Right atrium auricular region (tissue), 2 donors: ENCODE results near the gene USP50. TPM values are rescaled to one million over a fixed set of nuclear protein-coding genes. Genes with fewer than 3 reads are reported as not detected.
"Not testable (repeated sequence)": the region's sequence is repeated elsewhere in the genome, so short reads cannot be mapped to it uniquely, and the experiment has no call there.

Source experiments
- DNase-seq: peaks from one replicate; pipeline ENCODE4 v3.0.0-alpha.2; 2019; ENCODE audit warnings: low spot score
- H3K27ac ChIP-seq, 2 donors: fragments of 200-600 bp; sonication (generic); 1 replicate in 1 of 2; 2 replicates in 1 of 2; pipeline ENCODE4 v1.5.1; 2016 to 2019
- H3K27me3 ChIP-seq, 2 donors: fragments of 200-600 bp; sonication (generic); one replicate each; pipeline versions ENCODE4 v1.5.1 to v1.6.0; 2017 to 2019
- H3K36me3 ChIP-seq: fragments of 200-600 bp; sonication (generic); one replicate; pipeline ENCODE4 v1.5.1; 2016
- H3K4me1 ChIP-seq, 2 donors: fragments of 200-600 bp; sonication (generic); one replicate each; pipeline versions ENCODE4 v1.5.1 to v1.6.0; 2017 to 2019
- H3K4me3 ChIP-seq, 2 donors: fragments of 200-600 bp; sonication (generic); 1 replicate in 1 of 2; 2 replicates in 1 of 2; pipeline ENCODE4 v1.5.1; 2017 to 2019; ENCODE audit warnings: mild to moderate bottlenecking in 1 of 2, moderate library complexity in 1 of 2
- H3K9me3 ChIP-seq, 2 donors: fragments of 200-600 bp; sonication (generic); one replicate each; pipeline ENCODE4 v1.5.1; 2019
- total RNA-seq, 2 donors: library from RNA; depleted of rRNA; stranded (reverse); fragments of >200 nt; gene quantifications; one replicate each; pipeline ENCODE4 v1.1.0, GENCODE V29; 2016
- TF ChIP-seq, protein P1 (sequence below), 2 donors: fragments of 200-600 bp; sonication (generic); IDR thresholded peaks; one replicate each; pipeline ENCODE4 v1.5.1; 2019; ENCODE audit warnings: antibody characterized with exemption in 2 of 2

The USP50 gene
- total RNA-seq, 2 donors from 2014 or later: not detected

DNA sequence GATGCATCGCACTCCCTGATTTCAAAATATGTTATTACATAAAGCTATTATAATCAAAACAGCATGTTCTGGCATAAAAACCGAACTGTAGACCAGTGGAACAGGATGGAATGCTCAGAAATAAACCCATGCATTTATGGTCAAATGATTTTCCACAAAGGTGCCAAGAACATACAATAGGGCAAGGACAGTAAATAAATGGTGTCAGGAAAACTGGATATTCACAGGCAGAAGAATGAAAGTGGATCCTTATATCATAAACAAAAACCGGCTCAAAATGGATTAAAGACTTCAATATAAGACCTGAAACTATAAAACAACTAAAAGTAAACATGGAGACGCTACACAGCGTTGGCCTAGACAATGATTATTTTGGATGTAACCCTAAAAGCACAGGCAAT is 22.6 kb downstream of the USP50 start:
- Histone ChIP-seq H3K9me3 (no peaks in the 10 kb centered on the region), H3K4me1 (no peaks in the 10 kb centered on the region), H3K27ac (no peak overlapping the region), H3K36me3 (no peaks in the 10 kb centered on the region), H3K27me3 (no peaks in the 10 kb centered on the region), H3K4me3 (no peak overlapping the region)
- DNase-seq: no peak
- TF ChIP-seq, protein P1, sequence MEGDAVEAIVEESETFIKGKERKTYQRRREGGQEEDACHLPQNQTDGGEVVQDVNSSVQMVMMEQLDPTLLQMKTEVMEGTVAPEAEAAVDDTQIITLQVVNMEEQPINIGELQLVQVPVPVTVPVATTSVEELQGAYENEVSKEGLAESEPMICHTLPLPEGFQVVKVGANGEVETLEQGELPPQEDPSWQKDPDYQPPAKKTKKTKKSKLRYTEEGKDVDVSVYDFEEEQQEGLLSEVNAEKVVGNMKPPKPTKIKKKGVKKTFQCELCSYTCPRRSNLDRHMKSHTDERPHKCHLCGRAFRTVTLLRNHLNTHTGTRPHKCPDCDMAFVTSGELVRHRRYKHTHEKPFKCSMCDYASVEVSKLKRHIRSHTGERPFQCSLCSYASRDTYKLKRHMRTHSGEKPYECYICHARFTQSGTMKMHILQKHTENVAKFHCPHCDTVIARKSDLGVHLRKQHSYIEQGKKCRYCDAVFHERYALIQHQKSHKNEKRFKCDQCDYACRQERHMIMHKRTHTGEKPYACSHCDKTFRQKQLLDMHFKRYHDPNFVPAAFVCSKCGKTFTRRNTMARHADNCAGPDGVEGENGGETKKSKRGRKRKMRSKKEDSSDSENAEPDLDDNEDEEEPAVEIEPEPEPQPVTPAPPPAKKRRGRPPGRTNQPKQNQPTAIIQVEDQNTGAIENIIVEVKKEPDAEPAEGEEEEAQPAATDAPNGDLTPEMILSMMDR (IDR thresholded peaks at IDR 0.05): no peak

DNA sequence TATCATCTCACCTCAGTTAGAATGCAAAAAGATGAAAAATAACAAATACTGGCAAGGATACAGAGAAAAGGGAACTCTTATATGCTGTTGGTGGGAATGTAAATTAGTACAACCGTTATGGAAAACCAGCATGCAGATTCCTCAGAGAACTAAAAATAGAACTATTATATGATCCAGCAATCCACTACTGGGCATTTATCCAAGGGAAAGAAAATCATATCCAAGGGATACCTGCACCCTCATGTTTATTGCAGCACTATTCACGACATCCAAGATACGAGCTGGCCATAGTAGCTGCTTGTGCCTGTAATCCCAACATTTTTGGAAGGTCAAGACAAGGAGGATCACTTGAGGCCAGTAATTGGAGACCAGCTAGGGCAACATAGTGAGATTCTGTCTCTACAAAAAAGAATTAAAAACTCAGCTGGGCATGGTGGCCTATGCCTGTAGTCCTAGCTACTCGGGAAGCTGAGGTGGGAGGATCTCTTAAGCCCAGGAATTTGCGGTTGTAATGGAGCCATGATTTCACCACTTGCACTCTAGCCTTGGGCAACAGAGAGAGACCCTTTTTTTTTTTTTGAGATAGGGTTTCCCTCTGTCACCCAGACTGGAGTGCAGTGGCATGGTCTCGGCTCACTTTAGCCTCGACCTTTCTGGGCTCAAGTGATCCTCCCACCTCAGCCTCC is 26.6 kb downstream of the USP50 start:
- TF ChIP-seq, protein P1 (IDR thresholded peaks at IDR 0.05): no peak
- Histone ChIP-seq H3K4me3 (no peak overlapping the region), H3K27ac (no peak overlapping the region), H3K4me1 (no peaks in the 10 kb centered on the region), H3K9me3 (peaks cover 0 to 4% of the 10 kb centered on the region in 2 donors), H3K36me3 (no peaks in the 10 kb centered on the region), H3K27me3 (no peaks in the 10 kb centered on the region)
- DNase-seq: no peak

DNA sequence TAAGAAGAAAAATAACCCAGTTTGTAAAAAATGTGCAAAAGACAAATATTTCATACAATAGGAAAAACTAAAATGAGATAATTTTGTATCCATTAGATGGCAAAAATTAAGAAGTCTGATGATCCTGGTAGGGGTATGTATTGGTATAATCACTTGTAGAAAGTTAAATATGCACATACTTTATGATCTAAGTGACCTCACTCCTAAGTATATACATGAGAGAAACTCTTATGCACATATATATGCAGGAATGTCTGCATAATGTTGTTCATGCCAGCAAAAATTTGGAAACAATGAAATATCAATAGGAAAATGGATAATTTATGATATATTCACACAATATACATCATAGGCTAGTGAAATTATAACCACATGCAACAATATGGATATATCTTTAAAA is 33.5 kb downstream of the USP50 start:
- Histone ChIP-seq H3K36me3 (no peaks in the 10 kb centered on the region), H3K9me3 (peaks cover 0 to 4% of the 10 kb centered on the region in 2 donors), H3K27ac (no peak overlapping the region), H3K27me3 (no peaks in the 10 kb centered on the region), H3K4me3 (no peak overlapping the region), H3K4me1 (no peaks in the 10 kb centered on the region)
- DNase-seq: no peak
- TF ChIP-seq, protein P1 (IDR thresholded peaks at IDR 0.05): no peak

DNA sequence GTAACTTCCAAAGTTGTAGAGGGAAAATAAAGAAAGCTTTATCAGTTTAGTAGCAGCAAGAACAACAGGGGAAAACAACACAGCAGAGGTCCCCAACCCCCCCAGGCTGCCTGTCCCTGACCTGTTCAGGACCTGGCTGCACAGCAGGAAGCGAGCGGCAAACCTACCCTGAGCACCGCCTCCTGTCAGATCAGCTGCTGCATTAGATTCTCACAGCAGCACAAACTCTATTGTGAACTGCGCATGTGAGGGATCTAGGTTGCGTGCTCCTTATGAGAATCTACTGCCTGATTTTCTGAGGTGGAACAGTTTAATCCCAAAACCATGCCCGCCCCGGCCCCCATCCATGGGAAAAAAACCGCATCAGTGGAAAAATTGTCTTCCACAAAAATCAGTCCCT is 40.3 kb downstream of the USP50 start:
- Histone ChIP-seq H3K27me3 (no peaks in the 10 kb centered on the region), H3K36me3 (peaks cover 18% of the 10 kb centered on the region), H3K27ac (no peak overlapping the region), H3K4me1 (no peaks in the 10 kb centered on the region), H3K9me3 (no peaks in the 10 kb centered on the region), H3K4me3 (no peak overlapping the region)
- DNase-seq: no peak
- TF ChIP-seq, protein P1 (IDR thresholded peaks at IDR 0.05): no peak

DNA sequence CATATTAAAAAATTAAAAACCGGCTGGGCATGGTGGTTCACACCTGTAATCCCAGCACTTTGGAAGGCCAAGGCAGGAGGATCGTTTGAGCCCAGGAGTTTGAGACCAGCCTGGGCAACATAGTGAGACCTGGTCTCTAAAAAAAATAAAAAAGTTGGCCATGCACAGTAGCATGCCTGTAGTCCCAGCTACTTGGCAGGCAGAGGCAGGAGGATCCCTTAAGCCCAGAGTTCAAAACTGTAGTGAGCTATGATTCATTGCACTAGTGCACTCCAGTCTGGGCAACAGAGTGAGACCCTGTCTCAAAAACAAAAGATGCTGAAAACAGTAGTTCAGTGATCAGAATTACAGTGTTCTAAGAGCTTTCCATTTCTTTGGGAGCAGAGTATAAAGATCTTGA is 40.8 kb downstream of the USP50 start:
- H3K9me3 ChIP-seq, H3K27me3 ChIP-seq, H3K4me1 ChIP-seq, DNase-seq, H3K27ac ChIP-seq, H3K4me3 ChIP-seq: not testable (repeated sequence)
- H3K36me3 ChIP-seq: peaks cover 22% of the 10 kb centered on the region

DNA sequence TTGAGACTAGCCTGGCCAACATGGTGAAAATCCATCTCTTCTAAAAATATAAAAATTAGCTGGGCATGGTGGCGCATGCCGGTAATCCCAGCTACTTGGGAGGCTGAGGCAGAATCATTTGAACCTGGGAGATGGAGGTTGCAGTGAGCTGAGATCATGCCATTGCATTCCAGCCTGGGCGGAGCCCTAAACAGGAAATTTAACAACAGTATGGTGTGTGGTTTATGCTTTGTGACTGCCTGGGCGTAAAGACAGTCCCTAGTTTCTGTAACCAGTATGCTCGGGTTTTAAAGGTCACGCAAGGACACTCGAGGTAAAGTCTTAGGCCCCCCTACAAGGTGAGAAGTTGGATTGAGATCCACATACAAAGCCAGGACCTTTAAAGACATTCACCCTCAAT is 43.3 kb downstream of the USP50 start:
- no peaks in the 10 kb centered on the region for H3K4me1 ChIP-seq
- peaks cover 46% of the 10 kb centered on the region for H3K36me3 ChIP-seq
- no peaks in the 10 kb centered on the region for H3K9me3 ChIP-seq
- no peak overlapping the region for H3K27ac ChIP-seq
- no peak for DNase-seq
- TF ChIP-seq, protein P1 (IDR thresholded peaks at IDR 0.05): no peak
- H3K4me3 ChIP-seq: no peak overlapping the region
- no peaks in the 10 kb centered on the region for H3K27me3 ChIP-seq
